ENCODE measurements around the gene PDE7B. TPM values are rescaled to one million over a fixed set of nuclear protein-coding genes. Genes with fewer than 3 reads are reported as not detected.

PDE7B gene
- total RNA-seq, 1 donor from 2014 or later = 13.3 TPM

DNA sequence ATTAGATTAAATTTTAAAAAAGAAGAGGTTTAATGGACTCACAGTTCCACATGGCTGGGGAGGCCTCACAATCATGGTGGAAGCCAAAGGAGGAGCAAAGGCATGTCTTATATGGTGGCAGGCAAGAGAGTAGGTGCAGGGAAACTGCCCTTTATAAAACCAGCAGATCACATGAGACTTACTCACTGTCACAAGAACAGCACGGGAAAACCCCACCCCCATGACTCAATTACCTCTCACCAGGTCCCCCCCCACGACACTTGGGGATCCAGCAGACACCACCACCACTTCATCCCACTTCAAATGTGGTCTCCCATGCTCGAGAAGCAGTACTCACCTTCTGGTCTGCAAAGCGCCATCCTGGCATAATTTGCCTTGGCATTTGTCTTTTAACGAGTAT is 374.0 kb downstream of the PDE7B start:
- no peak for ATAC-seq
- intact Hi-C loops (cut with DNase I) = loop anchor here (10.0 kb wide), 1 partner anchor 691 kb away; no protein-coding TSS in a partner anchor
- no peak for DNase-seq (ENCODE audit: low spot score)

DNA sequence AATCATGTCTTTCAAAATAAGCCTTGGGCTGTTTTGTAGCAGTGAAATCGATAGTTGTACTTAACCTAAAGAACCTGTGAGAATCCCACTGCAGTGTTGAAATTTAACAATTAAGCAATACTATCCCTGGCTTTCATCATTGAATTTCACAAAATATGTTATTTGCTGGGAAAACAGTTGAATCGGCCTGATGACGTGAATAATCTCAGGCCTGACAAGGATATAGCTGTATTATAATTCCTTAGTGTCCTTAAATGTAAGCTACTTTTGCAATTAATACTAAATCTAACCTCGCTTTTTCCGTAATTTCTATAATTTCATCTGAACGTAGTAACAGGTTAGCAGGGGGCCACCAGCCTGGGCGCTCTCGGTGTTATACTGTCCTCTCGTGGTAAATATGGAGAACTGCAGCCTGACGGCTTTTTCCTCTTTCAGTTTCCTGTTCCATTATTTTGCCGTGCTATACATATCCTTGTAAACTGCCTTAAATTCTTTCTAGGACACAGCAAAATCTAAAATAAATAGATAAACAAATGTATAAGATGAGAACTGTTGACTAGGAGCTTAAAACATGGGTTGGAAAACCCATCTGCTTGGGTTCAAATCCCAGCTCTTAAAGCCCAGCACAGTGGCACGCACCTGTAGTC is 374.6 kb downstream of the PDE7B start:
- intact Hi-C loops (cut with DNase I) = loop anchor here (10.0 kb wide), 1 partner anchor 691 kb away; no protein-coding TSS in a partner anchor
- ATAC-seq (peak; percentile 91), DNase-seq (ENCODE audit: low spot score) (peak; percentile 76)

DNA sequence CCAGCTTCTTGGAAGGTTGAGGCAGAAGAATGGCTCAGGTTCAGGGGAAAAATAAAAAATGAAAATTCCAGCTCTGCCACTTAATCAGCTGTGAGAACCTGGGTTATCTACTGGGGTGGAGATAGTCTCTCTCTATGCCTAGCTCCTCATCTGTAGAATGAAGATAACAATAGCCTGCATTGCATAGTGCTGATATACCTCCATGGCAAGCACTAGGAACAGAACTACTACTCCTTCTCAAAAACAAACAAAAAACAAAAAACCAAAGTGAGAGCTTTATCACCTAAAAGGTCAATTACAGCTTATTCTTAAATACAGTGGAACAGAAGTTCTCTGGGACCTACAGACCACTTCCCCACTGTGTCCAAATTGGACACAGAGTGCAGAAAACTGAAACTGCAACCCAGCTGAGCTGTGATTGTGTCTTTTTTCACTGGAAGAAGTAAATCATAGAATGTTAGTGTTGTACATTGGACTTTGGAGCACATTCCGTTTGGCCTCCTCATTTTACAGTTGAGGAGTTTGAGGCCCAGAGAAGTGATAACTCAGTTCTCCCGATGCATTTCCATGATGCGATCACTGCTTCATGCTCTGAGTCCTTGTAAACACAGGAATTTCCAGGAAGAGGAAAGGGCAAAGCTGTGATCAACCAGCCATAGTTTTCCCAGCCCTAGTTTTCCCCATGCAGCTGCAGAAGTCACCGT is 375.3 kb downstream of the PDE7B start:
- peak; percentile 50 for ATAC-seq
- DNase-seq (ENCODE audit: low spot score) = no peak
- intact Hi-C loops (cut with DNase I) = loop anchor here (10.0 kb wide), 1 partner anchor 692 kb away; no protein-coding TSS in a partner anchor

DNA sequence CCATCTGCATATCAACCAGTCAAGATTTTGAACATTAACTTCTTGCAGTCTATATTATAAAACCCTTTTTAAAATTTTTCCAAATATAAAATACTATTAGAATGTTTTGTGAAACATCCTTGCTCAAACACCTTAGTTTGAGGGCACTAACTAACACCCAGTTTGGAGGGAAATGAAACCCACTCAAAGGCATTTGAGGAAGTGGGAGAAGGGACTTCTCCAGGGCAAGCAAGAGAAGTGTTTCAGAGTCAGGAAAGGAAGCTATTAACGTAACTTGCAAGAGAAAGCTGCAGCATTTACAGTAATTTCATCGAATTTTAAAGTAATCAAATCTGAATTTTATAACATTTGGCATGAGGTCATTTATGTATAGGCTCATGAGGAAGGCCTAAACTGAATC is 377.3 kb downstream of the PDE7B start:
- ATAC-seq (no peak), DNase-seq (ENCODE audit: low spot score) (no peak)
- intact Hi-C loops (cut with DNase I) = loop anchor here (10.0 kb wide), 1 partner anchor 694 kb away; no protein-coding TSS in a partner anchor

DNA sequence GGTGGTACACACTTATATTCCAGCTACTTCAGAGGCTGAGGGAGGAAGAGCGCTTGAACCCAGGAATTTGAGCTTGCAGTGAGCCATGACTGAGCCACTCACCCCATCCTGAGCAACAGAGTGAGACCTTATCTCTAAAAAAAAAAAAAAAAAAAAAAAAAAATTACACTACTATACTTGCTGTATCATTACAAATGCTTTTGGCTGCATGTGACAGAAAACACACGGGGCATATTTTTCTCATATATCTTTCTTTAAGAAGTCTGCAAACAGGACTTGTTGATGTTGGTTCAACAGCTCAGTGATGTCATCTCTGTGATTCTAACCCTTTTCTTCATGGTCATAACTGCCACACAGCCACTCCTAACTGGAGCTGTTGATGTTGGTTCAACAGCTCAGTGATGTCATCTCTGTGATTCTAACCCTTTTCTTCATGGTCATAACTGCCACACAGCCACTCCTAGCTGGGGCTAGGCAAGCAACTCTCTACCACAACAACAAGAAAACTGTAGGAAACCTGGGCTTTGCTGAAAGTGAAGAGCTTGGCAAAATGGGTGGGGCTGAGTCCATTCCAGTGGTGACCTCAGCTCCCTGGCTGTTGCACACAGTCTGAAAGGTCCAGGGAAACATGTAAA is 378.8 kb downstream of the PDE7B start:
- ATAC-seq (peak; percentile 22), DNase-seq (ENCODE audit: low spot score) (no peak)
- intact Hi-C loops (cut with DNase I) = no loop called here

DNA sequence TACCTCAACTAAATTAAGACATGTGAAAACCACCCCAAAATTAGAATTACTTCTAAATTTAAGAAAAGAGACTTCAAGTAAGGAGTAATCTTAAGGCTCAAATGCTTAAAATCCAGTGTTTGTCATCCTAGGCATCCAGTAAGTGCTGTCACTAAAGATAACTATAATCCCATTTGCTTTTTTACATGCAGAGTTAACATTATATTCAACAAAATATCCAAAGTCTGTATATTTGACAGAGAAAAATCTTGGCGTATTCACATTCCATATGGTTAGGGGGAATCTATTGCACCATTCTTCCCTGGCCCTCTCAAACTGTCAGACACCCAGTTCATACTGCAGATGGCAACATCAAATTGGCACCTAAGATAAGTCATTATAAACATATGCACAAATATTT is 381.2 kb downstream of the PDE7B start:
- no peak for DNase-seq (ENCODE audit: low spot score)

DNA sequence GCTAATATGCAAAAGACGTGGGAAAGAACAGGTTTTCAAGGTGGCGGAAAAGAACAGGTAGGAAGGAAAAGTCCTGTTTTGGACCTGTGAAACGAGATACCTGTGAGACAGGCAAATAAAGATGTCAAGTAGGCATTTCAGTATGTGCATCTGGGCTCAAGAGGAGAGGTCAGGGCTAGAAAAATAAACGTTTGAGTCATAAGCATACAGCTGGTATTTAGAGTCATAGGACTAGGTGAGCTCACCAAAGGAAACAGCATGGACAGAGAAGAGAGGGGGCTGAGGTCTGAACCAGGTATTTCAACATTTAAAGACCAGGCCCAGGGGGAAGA is 383.7 kb downstream of the PDE7B start:
- ATAC-seq (no peak), DNase-seq (ENCODE audit: low spot score) (no peak)
- intact Hi-C loops (cut with DNase I) = no loop called here

More for the DNA sequence above, 381.2 kb downstream of the PDE7B start:
- no peak for ATAC-seq
- intact Hi-C loops (cut with DNase I) = no loop called here

DNA sequence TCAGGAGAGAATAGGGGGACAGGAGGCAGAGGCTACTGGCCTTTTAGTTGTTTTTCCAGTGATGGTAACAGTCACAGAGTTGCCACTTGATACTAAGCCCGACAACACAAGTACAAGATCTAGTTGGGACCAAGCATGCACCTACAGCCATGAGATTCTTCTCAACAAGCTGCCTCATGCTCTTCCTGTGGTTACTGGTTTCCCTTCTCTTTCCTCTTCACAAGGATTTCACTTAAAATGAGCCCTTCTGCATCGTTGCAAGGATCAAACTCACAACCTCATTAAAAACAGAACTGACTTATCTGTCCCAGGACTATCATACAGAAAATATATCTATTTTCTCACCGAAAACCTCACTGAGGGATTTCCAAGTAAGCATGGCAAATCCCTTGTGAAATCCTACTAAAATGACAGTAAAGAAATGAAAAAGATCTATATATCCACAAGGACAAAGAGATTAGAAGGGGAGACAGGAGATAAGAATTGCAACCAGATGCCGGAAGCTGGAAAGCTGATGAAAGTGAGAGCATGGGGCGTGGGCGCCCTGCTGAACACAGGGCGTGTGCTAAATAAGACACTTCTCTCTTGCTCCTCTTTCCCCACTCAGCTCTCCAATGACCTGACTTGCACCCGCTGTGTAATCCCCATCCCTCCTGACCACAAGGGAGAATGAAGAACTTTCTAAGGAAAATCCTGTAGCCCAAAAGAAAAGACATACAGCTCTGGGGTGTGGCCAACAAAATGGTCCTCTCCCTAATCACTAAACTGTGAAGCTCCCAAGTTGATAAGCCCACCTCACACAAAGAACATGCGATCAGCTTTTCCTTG is 385.2 kb downstream of the PDE7B start:
- intact Hi-C loops (cut with DNase I) = no loop called here
- ATAC-seq (no peak), DNase-seq (ENCODE audit: low spot score) (no peak)

DNA sequence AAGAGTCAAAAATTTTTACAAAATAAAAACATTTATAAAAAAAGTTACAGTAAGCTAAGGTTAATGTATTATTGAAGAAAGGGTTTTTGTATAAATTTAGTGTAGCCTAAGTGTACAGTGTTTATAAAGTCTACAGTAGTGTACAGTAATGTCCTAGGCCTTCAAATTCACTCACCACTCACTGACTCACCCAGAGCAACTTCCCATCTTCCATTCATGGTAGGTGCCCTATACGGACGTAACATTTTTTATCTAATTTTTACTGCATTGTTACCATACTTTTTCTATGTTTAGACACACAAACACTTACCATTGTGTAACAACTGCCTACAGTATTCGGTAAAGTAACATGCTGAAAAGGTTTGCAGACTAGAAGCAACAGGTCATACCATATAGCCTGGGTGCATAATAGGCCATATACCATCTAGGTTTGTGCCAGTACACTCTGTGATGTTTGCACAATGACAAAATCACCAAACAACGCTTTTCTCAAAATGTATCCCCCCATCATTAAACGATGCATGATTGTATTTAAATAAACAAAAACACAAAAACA is 392.6 kb downstream of the PDE7B start:
- intact Hi-C loops (cut with DNase I) = no loop called here
- DNase-seq (ENCODE audit: low spot score) (no peak), ATAC-seq (no peak)
